Memory B cell (primary cell): ENCODE results near the gene CEBPE.

Experiments used
- ATAC-seq: fragments of 150-1000 bp; cut with Tn5 transposase; 2 replicates; pipeline ENCODE4 v1.10.0; 2021; ENCODE audit warnings: low read depth, mild to moderate bottlenecking, moderate library complexity
- DNase-seq, 2 donors: peaks; one replicate each; pipeline ENCODE4 v3.0.0; 2022; ENCODE audit warnings: low spot score in 2 of 2
- H3K27ac Mint-ChIP-seq: one replicate; pipeline ENCODE4 v1.8.0; 2022; ENCODE audit warnings: mild to moderate bottlenecking, moderate library complexity, mixed read lengths
- H3K27me3 Mint-ChIP-seq: one replicate; pipeline ENCODE4 v1.8.0; 2022; ENCODE audit warnings: mixed read lengths
- H3K36me3 Mint-ChIP-seq: one replicate; pipeline ENCODE4 v1.8.0; 2022; ENCODE audit warnings: mild to moderate bottlenecking, mixed read lengths
- H3K4me1 Mint-ChIP-seq: one replicate; pipeline ENCODE4 v1.8.0; 2022; ENCODE audit warnings: mixed read lengths
- H3K4me3 Mint-ChIP-seq: one replicate; pipeline ENCODE4 v1.8.0; 2022; ENCODE audit warnings: mild to moderate bottlenecking, moderate library complexity, mixed read lengths
- H3K9me3 Mint-ChIP-seq: one replicate; pipeline ENCODE4 v1.8.0; 2022; ENCODE audit warnings: mixed read lengths

The CEBPE gene

DNA sequence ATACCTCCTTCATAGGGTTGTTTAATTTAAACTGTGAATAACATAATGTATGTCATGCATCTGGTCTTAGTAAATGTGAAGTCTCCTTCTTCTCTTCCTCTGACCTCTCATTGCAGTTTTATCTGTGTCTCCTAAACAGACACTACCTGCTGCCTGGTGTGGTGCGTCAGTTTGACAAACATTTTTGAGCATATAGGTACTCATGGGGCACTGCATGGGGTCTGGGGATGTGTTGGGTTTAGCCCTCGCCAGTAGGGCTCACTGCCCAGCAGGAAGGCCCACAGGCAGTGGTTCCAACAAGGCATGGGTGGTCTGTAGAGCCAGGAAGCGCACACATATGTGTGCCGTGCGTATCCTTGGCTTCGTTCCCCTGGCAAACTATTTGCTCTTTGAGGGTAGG lies 3.0 kb upstream of the CEBPE start:
- Mint-ChIP-seq H3K27me3 (no peaks in the 10 kb centered on the region), H3K36me3 (no peaks in the 10 kb centered on the region), H3K4me1 (peaks cover 28% of the 10 kb centered on the region), H3K9me3 (no peaks in the 10 kb centered on the region), H3K4me3 (no peak overlapping the region), H3K27ac (no peak overlapping the region)
- DNase-seq (no peak), ATAC-seq (no peak)

DNA sequence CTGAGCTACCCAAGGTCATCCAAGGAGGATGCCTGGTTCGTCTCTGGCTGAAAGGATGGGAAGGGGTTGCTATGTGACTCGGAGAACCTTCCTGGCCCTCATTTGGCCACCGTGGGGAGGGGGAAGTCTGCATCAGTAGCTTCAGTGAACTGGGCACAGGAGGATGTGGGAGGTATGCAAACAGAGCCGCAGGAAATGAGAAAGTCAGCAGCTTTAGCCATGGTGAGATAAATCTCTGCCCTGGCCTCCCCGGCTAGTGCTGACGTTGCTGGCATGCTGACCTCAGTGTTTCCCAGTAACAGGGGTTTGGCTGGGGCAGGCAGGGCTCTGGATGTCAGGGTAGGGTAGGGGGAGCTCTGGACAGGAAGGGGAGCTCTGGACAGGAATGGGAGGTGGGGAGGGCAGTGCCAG lies 2.3 kb upstream of the CEBPE start:
- no peaks in the 10 kb centered on the region for H3K27me3 Mint-ChIP-seq
- peaks cover 28% of the 10 kb centered on the region for H3K4me1 Mint-ChIP-seq
- H3K36me3 Mint-ChIP-seq: no peaks in the 10 kb centered on the region
- ATAC-seq (peak; percentile 50), DNase-seq (peak in 1 of 2 donors; percentile 32)
- H3K27ac Mint-ChIP-seq: peak overlapping the region; percentile 90
- peak overlapping the region; percentile 87 for H3K4me3 Mint-ChIP-seq
- no peaks in the 10 kb centered on the region for H3K9me3 Mint-ChIP-seq

DNA sequence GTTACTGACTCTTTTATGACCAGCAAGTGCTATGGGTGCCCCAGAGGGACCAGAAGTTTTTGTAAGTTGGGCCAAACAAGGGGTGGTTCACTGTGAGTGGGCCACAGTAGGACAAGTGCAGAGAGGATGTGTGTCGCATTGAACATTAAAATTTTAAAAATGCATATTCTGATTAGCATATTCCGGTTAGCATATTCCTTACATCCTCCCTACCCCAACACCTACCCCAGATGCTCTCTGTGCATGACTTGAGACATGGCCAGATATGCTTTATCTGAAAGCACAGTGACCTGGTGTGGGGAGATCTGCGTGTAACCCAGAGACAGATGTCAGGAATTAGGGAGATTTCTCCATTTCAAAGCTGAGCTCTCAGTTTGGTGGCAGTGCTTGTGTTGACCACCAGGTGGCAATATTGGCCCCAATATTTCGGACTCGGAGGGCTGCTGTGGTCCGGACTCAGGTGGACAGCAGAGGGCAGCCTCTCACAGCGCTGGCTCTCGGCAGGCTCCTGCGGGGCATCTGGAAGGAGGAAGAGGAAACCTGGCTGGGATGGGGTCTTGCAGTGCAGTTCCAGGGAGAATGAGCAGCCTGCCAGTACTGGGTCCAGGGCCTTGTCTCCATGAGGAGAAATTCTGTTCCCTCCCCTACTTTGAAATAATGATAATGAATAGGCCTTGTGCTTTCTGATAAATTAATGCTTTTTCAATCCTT lies 1.6 kb upstream of the CEBPE start:
- H3K36me3 Mint-ChIP-seq: no peaks in the 10 kb centered on the region
- peak overlapping the region; percentile 87 for H3K4me3 Mint-ChIP-seq
- ATAC-seq: peak; percentile 73
- no peaks in the 10 kb centered on the region for H3K27me3 Mint-ChIP-seq
- peak; percentile 78 to 82 for DNase-seq
- H3K9me3 Mint-ChIP-seq: no peaks in the 10 kb centered on the region
- H3K27ac Mint-ChIP-seq: peak overlapping the region; percentile 90
- H3K4me1 Mint-ChIP-seq: peaks cover 28% of the 10 kb centered on the region

DNA sequence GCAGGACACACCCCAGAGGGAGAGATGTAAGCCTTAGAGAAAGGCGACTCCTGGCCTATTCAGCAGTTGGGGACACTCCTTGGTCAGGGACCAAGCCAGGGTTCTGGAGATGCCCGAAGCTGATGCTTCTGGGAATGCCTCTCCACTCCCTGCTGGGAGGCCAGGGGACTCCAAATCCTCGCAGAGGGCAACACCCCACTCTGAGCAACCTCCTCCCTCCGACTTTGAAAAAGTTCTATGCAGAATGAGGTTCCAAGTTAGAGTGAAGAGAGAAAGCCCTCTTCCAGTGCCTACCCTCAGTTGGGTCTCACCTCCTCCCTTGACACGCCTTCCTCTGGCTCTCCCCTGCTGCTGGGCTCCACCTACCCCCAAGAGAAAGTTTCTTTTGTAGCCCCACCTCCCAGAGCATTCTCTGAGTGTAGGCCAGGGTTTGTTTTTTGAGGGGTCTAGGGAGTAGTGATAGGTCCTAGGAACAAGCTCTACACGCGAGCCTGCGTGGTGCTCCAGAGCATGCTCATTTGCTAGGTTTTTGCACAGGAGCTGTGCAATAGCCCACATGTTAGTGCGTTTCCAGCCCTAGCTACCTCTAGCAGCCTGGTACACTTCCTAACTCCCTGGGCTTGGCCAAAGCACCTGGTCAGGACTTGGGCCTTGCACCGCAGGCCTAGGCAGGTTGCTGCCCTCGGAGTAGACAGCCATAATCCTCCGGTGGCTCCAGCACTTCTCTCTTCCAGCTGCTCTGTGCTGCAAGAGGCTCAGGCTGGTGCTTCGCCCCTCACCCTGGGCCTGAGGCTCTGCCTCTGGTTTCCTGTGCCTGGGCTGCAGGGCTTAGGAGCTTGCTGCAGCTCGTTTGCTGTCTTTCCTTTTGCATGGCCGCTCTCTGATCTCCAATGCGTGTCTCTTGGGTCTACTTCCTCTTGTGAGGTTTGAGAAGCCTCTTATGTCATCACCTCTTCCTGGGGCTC lies 590 bp upstream of the CEBPE start:
- peak overlapping the region; percentile 90 for H3K27ac Mint-ChIP-seq
- no peaks in the 10 kb centered on the region for H3K36me3 Mint-ChIP-seq
- peak overlapping the region; percentile 31 for H3K4me3 Mint-ChIP-seq
- peak; percentile 73 for ATAC-seq
- peaks cover 3% of the 10 kb centered on the region for H3K27me3 Mint-ChIP-seq
- peaks cover 28% of the 10 kb centered on the region for H3K4me1 Mint-ChIP-seq
- H3K9me3 Mint-ChIP-seq: no peaks in the 10 kb centered on the region
- peak; percentile 30 to 48 for DNase-seq

DNA sequence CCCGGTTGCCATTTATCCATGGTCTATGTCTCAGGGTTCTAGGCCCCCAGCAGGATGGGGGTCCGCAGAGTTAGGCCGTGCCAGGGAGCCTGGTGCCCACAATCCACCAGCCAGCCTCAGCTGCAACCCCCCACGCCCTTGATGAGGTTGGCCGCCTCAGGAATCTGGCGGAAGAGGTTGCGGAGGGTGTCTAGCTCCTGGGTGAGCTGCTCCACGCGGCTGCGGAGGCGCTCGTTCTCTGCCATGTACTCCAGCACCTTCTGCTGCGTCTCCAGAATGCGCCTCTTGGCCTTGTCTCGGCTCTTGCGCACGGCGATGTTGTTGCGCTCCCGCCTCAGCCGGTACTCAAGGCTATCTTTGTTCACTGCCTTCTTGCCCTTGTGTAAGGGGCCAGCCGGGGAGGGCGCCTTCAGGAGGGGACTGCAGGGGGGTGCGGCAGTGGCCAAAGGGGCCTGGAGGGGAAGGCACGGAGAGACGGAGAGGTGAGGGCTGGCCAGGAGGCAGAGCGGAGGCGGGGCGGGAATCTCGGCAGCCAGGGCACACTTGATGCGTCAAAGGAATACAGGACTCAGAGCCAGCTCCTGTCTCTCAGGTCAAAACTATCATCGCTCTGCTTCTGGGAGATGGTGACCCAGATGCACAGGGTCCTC lies 1.6 kb downstream of the CEBPE start:
- no peak for DNase-seq

DNA sequence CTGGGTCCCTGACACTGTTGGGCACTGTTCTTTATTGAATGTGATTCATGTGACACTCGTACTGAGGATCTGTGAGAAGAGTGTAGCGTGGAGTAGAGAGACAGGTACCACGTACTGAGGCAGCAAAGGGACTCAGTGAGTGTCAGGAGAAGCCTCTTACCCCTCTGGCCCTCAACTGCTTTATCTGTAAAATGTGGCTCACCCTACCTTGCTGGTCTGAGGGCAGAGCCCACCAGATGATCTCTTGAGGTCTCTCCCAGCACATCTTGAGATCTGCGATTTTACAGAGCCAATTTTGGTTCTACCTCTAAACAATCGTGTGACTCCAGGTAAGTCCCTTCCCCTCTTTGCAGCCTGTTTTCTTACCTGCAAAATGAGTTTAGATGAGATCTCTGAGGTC lies 3.1 kb downstream of the CEBPE start:
- H3K4me3 Mint-ChIP-seq: no peak overlapping the region
- no peak for DNase-seq
- H3K27ac Mint-ChIP-seq: no peak overlapping the region
- peaks cover 5% of the 10 kb centered on the region for H3K27me3 Mint-ChIP-seq
- no peaks in the 10 kb centered on the region for H3K36me3 Mint-ChIP-seq
- ATAC-seq: no peak
- peaks cover 19% of the 10 kb centered on the region for H3K4me1 Mint-ChIP-seq
- H3K9me3 Mint-ChIP-seq: no peaks in the 10 kb centered on the region

More for the DNA sequence above, 1.6 kb downstream of the CEBPE start:
- H3K36me3 Mint-ChIP-seq: no peaks in the 10 kb centered on the region
- H3K9me3 Mint-ChIP-seq: no peaks in the 10 kb centered on the region
- H3K4me3 Mint-ChIP-seq: no peak overlapping the region
- ATAC-seq: no peak
- H3K27ac Mint-ChIP-seq: no peak overlapping the region
- peaks cover 26% of the 10 kb centered on the region for H3K4me1 Mint-ChIP-seq
- peaks cover 5% of the 10 kb centered on the region for H3K27me3 Mint-ChIP-seq

DNA sequence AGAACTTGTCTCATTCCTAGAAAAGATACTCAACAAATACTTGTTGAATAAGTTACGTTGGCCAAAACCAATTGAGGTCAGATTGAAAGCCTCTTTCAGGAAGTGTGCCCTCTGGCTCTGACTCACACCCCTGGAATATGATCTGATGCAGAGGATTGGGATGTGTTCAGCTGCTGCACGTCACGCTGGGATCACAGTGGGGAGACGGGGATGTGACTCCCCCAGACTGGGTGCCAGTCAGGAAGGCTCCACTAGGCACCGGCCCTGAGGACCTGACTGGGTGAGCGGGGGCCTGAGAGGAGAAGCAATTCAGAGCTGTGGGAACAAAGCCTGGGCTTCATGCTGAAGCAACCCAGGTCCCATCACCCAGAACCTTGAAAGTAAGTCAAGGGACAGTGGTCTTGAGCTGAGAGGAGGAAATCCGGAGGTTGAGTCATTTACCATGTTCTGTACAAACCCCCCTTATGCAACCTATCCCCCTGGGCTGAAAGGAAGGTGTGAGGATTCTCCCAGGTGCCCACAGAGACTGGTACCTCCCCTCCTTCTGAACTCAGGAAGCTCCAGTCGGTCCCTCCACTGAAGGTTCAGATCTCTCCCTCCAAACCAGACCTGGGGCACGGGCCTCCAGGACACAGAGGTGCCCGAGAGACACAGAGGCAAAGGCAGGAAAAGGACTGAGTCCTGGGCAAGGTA lies 3.9 kb downstream of the CEBPE start:
- no peak overlapping the region for H3K4me3 Mint-ChIP-seq
- H3K27me3 Mint-ChIP-seq: peaks cover 5% of the 10 kb centered on the region
- no peak overlapping the region for H3K27ac Mint-ChIP-seq
- H3K36me3 Mint-ChIP-seq: no peaks in the 10 kb centered on the region
- H3K4me1 Mint-ChIP-seq: peaks cover 13% of the 10 kb centered on the region
- ATAC-seq (no peak), DNase-seq (no peak)
- H3K9me3 Mint-ChIP-seq: no peaks in the 10 kb centered on the region

DNA sequence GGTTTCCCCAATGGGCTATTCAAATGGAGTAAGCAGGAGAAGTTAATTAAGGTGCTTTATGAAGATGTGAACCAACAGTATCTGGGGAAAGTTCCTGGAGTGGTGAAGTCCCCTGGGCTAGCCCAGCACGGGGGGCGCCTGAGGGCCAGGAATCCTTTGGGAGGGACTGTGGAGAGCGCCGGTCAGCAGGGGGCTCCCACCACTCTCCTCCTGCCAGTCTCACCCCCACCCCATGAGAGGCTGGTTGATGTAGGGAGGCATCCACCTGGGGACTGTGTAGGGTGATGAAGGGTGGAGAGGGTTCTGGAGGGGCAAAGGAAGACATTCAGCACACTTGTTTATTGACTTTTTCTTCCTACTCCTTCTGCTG lies 4.4 kb downstream of the CEBPE start:
- Mint-ChIP-seq H3K27ac (no peak overlapping the region), H3K36me3 (no peaks in the 10 kb centered on the region), H3K27me3 (peaks cover 5% of the 10 kb centered on the region), H3K4me3 (no peak overlapping the region), H3K4me1 (peaks cover 9% of the 10 kb centered on the region), H3K9me3 (no peaks in the 10 kb centered on the region)
- ATAC-seq: no peak
- DNase-seq: no peak

DNA sequence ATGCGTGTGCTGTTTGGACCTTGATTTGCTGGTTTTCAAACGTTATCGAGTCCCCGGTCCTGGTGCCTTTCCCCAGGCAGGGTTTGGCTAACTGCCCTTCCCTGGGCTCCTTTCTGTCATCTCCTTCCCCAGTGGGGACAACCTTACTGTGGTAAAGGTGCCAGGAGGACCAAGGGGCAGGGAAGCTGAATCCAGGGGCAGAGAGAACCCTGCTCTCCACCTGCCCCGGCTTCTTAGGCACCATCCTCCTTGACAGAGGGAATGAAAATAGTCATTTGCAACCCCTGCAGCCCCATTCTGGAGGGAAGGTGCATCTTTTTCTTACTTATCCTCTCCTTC lies 5.0 kb downstream of the CEBPE start:
- H3K27me3 Mint-ChIP-seq: peaks cover 5% of the 10 kb centered on the region
- no peak for DNase-seq
- H3K9me3 Mint-ChIP-seq: no peaks in the 10 kb centered on the region
- peaks cover 6% of the 10 kb centered on the region for H3K4me1 Mint-ChIP-seq
- H3K27ac Mint-ChIP-seq: no peak overlapping the region
- no peak overlapping the region for H3K4me3 Mint-ChIP-seq
- no peaks in the 10 kb centered on the region for H3K36me3 Mint-ChIP-seq
- ATAC-seq: no peak

DNA sequence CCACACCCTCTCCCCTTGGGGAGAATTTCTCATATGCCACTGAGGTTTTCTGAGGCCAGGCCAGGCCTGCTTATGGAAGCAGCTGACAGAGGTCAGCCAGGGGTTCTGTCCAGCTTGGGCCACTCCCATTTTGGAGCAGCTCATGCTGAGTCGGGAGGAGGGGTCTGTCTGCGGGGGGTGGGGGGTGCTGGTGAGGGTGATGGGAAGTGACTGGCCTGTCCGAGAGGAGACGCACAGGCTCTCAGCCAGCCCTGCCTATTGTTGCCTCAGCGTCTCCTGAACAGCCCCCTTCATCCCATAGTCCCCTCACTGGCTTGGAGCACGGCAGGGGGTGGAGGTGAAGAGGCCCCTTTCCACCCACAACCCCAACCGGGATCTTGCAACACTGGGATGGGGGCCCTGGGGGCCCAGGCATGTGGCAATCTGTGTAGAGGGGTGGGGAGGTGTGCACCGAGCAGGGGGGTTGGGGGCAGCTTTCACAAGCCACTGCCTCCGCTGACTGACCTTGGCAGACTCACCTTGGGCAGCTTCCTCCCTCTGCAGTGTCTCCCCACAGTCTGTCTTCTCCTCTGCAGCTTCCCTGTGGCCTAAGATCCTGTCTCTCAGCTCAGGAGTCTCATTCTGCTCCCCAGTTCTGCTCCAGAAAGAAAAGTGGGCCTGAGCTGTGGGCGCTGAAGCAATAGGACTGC lies 5.5 kb downstream of the CEBPE start:
- Mint-ChIP-seq H3K4me3 (no peak overlapping the region), H3K9me3 (no peaks in the 10 kb centered on the region), H3K36me3 (no peaks in the 10 kb centered on the region), H3K4me1 (peaks cover 4% of the 10 kb centered on the region), H3K27ac (no peak overlapping the region), H3K27me3 (peaks cover 5% of the 10 kb centered on the region)
- DNase-seq (no peak), ATAC-seq (no peak)

DNA sequence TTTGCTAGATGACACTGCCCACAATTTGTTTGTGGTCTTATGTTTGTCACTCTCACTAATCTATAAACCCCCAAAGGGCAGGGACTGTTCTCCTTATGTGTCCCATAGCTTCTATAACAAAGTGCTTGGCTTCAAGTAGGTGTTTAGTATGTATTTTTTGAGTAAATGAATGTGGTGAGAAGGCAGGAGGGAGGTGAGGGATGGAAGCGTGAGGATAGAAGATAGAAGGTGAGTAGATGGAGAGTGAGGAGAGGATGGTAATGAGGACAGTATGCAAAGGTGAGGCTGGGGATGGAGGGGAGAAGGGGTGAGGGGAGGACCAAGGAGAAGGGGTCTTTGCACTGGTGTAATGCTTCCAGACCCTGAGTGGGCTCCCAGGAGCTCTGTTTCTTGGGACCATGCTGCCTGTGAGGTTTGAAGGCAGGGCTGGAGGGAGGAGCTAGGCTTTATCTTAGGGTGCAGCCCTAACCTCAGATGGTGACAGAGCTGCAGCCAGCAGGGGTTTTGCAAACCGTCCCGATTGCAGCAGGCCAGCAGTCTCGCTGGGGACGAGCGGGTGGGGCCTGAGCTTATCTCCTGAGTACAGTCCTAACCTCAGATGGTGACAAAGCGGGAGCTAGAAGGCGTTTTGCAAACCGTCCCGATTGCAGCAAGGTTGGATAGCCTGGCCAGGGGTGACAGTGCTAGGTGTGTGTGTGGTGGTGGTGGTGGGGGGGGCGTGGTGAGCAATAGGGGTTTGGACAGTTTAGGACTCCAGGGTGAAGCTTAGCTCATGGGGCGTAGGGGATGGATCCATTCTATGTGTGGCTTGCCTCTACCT lies 6.5 kb downstream of the CEBPE start:
- no peaks in the 10 kb centered on the region for H3K36me3 Mint-ChIP-seq
- peaks cover 5% of the 10 kb centered on the region for H3K27me3 Mint-ChIP-seq
- ATAC-seq (no peak), DNase-seq (no peak)
- H3K4me3 Mint-ChIP-seq: no peak overlapping the region
- no peak overlapping the region for H3K27ac Mint-ChIP-seq
- peaks cover 2% of the 10 kb centered on the region for H3K4me1 Mint-ChIP-seq
- no peaks in the 10 kb centered on the region for H3K9me3 Mint-ChIP-seq

DNA sequence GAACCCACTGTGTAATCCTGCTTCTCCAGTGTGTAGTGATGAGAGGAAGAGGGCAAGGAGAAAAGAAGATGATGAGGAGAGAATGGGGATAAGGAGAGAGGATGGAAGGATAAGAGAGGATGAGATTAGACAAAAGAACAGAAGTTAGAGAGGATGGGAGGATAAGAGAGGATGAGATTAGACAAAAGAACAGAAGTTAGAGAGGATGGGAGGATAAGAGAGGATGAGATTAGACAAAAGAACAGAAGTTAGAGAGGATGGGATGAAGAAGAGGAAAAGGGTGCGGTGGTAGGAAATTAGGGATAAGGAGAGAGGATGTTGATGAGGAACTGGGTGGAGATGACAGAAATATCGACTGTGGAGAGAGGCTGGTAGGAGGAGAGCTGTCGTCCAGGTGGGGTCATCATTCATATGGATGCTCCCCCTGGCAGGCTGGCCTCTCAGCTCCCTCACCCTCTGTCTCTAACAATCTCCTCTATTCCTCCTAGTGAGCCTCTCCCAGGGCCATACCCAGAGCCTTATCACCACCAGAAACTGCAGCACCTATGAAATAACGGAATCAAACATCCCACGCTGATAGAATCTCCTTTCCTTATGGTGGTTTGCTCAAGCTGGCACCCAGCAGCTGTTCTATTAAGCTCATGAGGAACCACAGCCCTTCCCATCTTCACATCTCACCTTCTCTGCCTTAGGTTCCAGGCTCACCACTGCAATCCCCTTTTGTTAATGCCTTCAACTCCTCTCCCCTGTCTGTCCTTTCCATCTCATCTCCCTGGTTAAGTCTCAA lies 8.3 kb downstream of the CEBPE start:
- ATAC-seq: no peak
- Mint-ChIP-seq H3K27me3 (peaks cover 5% of the 10 kb centered on the region), H3K27ac (no peak overlapping the region), H3K9me3 (no peaks in the 10 kb centered on the region), H3K4me1 (peaks cover 9% of the 10 kb centered on the region), H3K4me3 (no peak overlapping the region), H3K36me3 (no peaks in the 10 kb centered on the region)
- DNase-seq: no peak
